Activated CD4-positive, CD25-positive, alpha-beta regulatory T cell treated with anti-CD3 and anti-CD28 coated beads, Interleukin-2, amount 50 U/mL, for 24 hours (primary cell): ENCODE measurements around the gene IRF2BPL.

ENCODE experiments used
- ATAC-seq, 2 donors: fragments of 150-1000 bp; cut with Tn5 transposase; one replicate each; pipeline ENCODE4 v1.10.0; 2021; ENCODE audit warnings: mild to moderate bottlenecking in 1 of 2, moderate library complexity in 1 of 2

The IRF2BPL gene

GRCh38 chr14:77009014-77009413 lies 19.5 kb downstream of the IRF2BPL start:
- ATAC-seq, result no peak

GRCh38 chr14:77008541-77008940 lies 20.0 kb downstream of the IRF2BPL start:
- no peak for ATAC-seq

GRCh38 chr14:77007975-77008421 lies 20.5 kb downstream of the IRF2BPL start:
- no peak for ATAC-seq

GRCh38 chr14:77007183-77007974 lies 21.1 kb downstream of the IRF2BPL start:
- ATAC-seq, result no peak

- no peak for ATAC-seq
Measured at GRCh38 chr14:77006132-77006531, 22.4 kb downstream of the IRF2BPL start.

GRCh38 chr14:77005559-77005958 lies 22.9 kb downstream of the IRF2BPL start:
- ATAC-seq, result no peak

- ATAC-seq, result no peak
Measured at GRCh38 chr14:77004711-77005460, 23.6 kb downstream of the IRF2BPL start.

- no peak for ATAC-seq
Measured at GRCh38 chr14:77003960-77004710, 24.4 kb downstream of the IRF2BPL start.

GRCh38 chr14:77002889-77003288 lies 25.6 kb downstream of the IRF2BPL start:
- ATAC-seq, result no peak

- no peak for ATAC-seq
Measured at GRCh38 chr14:77002335-77002734, 26.2 kb downstream of the IRF2BPL start.

GRCh38 chr14:77000340-77001270 lies 27.9 kb downstream of the IRF2BPL start:
- peak in 1 of 2 donors; percentile 17 for ATAC-seq

- no peak for ATAC-seq
Measured at GRCh38 chr14:76998910-76999309, 29.6 kb downstream of the IRF2BPL start.

- ATAC-seq, result no peak
Measured at GRCh38 chr14:76997257-76997970, 31.1 kb downstream of the IRF2BPL start.

GRCh38 chr14:76996563-76997146 lies 31.9 kb downstream of the IRF2BPL start:
- no peak for ATAC-seq

- ATAC-seq, result no peak
Measured at GRCh38 chr14:76995279-76996035, 33.1 kb downstream of the IRF2BPL start.

GRCh38 chr14:76993752-76994151 lies 34.8 kb downstream of the IRF2BPL start:
- ATAC-seq, result no peak

- no peak for ATAC-seq
Measured at GRCh38 chr14:76990084-76990483, 38.4 kb downstream of the IRF2BPL start.

- ATAC-seq, result no peak
Measured at GRCh38 chr14:76987956-76988520, 40.5 kb downstream of the IRF2BPL start.

- no peak for ATAC-seq
Measured at GRCh38 chr14:76986231-76986565, 42.3 kb downstream of the IRF2BPL start.
